DMS53 (cell line): ENCODE results near the gene ZNF677.
"Not testable (repeated sequence)": the region's sequence is repeated elsewhere in the genome, so short reads cannot be mapped to it uniquely, and the experiment has no call there.

Source experiments
- DNase-seq: peaks from one replicate; lab custom pipeline; 2025; lab: John Stamatoyannopoulos, UW

The ZNF677 gene

GRCh38 chr19:53254411-53255341, at the start of gene ZNF677:
Gene ZNF677, minus strand, starts transcription at chr19:53254873. Its CDS starts 3,323 bp downstream, at chr19:53251550.
- DNase-seq: no peak

- peak; percentile 25 for DNase-seq
Measured at GRCh38 chr19:53301341-53301740, 46.7 kb upstream of the ZNF677 start.

- peak; percentile 25 for DNase-seq
Measured at GRCh38 chr19:53294786-53295441, 40.2 kb upstream of the ZNF677 start.

- no peak for DNase-seq
Measured at GRCh38 chr19:53290758-53291549, 36.3 kb upstream of the ZNF677 start.

GRCh38 chr19:53285087-53285486, 30.4 kb upstream of the ZNF677 start:
- no peak for DNase-seq

- peak; percentile 49 for DNase-seq
Measured at GRCh38 chr19:53281947-53282346, 27.3 kb upstream of the ZNF677 start.

GRCh38 chr19:53275480-53275879, 20.8 kb upstream of the ZNF677 start:
- no peak for DNase-seq

- no peak for DNase-seq
Measured at GRCh38 chr19:53272044-53272443, 17.4 kb upstream of the ZNF677 start.

GRCh38 chr19:53269861-53270260, 15.2 kb upstream of the ZNF677 start:
- not testable (repeated sequence) for DNase-seq

GRCh38 chr19:53267623-53268022, 12.9 kb upstream of the ZNF677 start, which contains the start of gene VN1R4:
Gene VN1R4, minus strand, starts transcription at chr19:53267723. Its CDS starts 58 bp downstream, at chr19:53267665.
- not testable (repeated sequence) for DNase-seq

GRCh38 chr19:53257715-53258342, 3.2 kb upstream of the ZNF677 start, which contains the start of gene VN1R2:
Gene VN1R2, plus strand, starts transcription at chr19:53258292. Its CDS starts 84 bp downstream, at chr19:53258376.
- peak; percentile 63 for DNase-seq

GRCh38 chr19:53246498-53246897, 8.2 kb downstream of the ZNF677 start:
- no peak for DNase-seq

GRCh38 chr19:53237114-53237777, 17.4 kb downstream of the ZNF677 start:
- no peak for DNase-seq

- DNase-seq: no peak
Measured at GRCh38 chr19:53224606-53225005, 30.1 kb downstream of the ZNF677 start.

- DNase-seq: not testable (repeated sequence)
Measured at GRCh38 chr19:53222716-53223115, 32.0 kb downstream of the ZNF677 start.

- DNase-seq: no peak
Measured at GRCh38 chr19:53212703-53213320, 41.9 kb downstream of the ZNF677 start.

GRCh38 chr19:53211554-53211953, 43.1 kb downstream of the ZNF677 start:
- not testable (repeated sequence) for DNase-seq

GRCh38 chr19:53196777-53197396, 57.8 kb downstream of the ZNF677 start:
- DNase-seq: peak; percentile 94

GRCh38 chr19:53195265-53195903, 59.3 kb downstream of the ZNF677 start:
- DNase-seq: peak; percentile 89
